H1 (cell line): Measurements from ENCODE around the gene MTARC1. TPM values are rescaled to one million over a fixed set of nuclear protein-coding genes. Genes with fewer than 3 reads are reported as not detected.

Experiments
- BCL11A ChIP-seq, 2 experiments: IDR thresholded peaks; one replicate each; pipeline ENCODE4 v1.6.1; 2011; ENCODE audit warnings: low read depth in 2 of 2, low read length in 2 of 2, mild to moderate bottlenecking in 2 of 2
- MAFK ChIP-seq: IDR thresholded peaks from 2 replicates; pipeline ENCODE4 v1.6.1; 2012; ENCODE audit warnings: low read depth, mild to moderate bottlenecking, improper control_type of control experiment, low read length
- POLR2A ChIP-seq, 2 experiments: IDR thresholded peaks; 1 replicate in 1 of 2; 2 replicates in 1 of 2; pipeline ENCODE4 v1.6.1; 2011; ENCODE audit warnings: low read depth in 2 of 2, low read length in 2 of 2, mild to moderate bottlenecking in 2 of 2; ENCODE audit errors: control extremely low read depth in 1 of 2
- SIRT6 ChIP-seq: IDR thresholded peaks from one replicate; pipeline ENCODE4 v1.7.1; 2012; ENCODE audit warnings: low read length, inconsistent platforms
- SP4 ChIP-seq: IDR thresholded peaks from 2 replicates; pipeline ENCODE4 v1.6.1; 2012; ENCODE audit warnings: low read length, inconsistent platforms
- SRF ChIP-seq: IDR thresholded peaks from 2 replicates; pipeline ENCODE4 v1.6.1; 2011; ENCODE audit warnings: mild to moderate bottlenecking, low read depth, low read length, moderate library complexity
- TEAD4 ChIP-seq: IDR thresholded peaks from 2 replicates; pipeline ENCODE4 v1.6.1; 2012; ENCODE audit warnings: low read depth, low read length, inconsistent platforms, mixed read lengths
- ZNF274 ChIP-seq: IDR thresholded peaks from 2 replicates; pipeline ENCODE4 v1.7.0; 2012; ENCODE audit warnings: low read length, borderline replicate concordance; ENCODE audit errors: extremely low read depth
- polyA plus RNA-seq, 7 experiments: library from polyadenylated mRNA; depleted of rRNA in 3 of 7; stranded (reverse) in 5 of 7; unstranded in 2 of 7; fragments of >200 nt in 5 of 7; fragments of 200-250 nt in 2 of 7; gene quantifications; 1 replicate in 5 of 7; 2 replicates in 1 of 7; 4 replicates in 1 of 7; pipeline versions ENCODE4 v1.2.1 to v1.2.3, GENCODE V29; 2011 to 2013; ENCODE audit warnings: missing spikeins in 2 of 7, mixed read lengths in 2 of 7
- total RNA-seq: library from RNA; stranded (reverse); fragmentation: NEBNext Ultra II Directional; extraction: Animal tissue kit (Norgen Biotek cat#: 25700); gene quantifications from 2 replicates; pipeline ENCODE4 v1.2.1, GENCODE V29; 2021
- TF ChIP-seq, protein P1 (sequence below): fragments of 300-600 bp; sonication (generic); IDR thresholded peaks from 2 replicates; pipeline ENCODE4 v1.7.1; 2012; ENCODE audit warnings: low read length, moderate library complexity, mild to moderate bottlenecking, inconsistent platforms; ENCODE audit not compliant: insufficient replicate concordance
- TF ChIP-seq, protein P2 (sequence below): IDR thresholded peaks from 2 replicates; pipeline ENCODE4 v1.6.1; 2011; ENCODE audit warnings: low read depth, mild to moderate bottlenecking, low read length; ENCODE audit not compliant: insufficient read depth
- TF ChIP-seq, protein P3 (sequence below): IDR thresholded peaks from 2 replicates; pipeline ENCODE4 v1.6.1; 2012; ENCODE audit warnings: low read length, inconsistent platforms

Gene MTARC1
- total and polyA plus RNA-seq, 2 of the 8 experiments (the other 6 are each of a cell fraction or from before 2014, with no cell fraction given) = 17.2 to 46.2 TPM

DNA sequence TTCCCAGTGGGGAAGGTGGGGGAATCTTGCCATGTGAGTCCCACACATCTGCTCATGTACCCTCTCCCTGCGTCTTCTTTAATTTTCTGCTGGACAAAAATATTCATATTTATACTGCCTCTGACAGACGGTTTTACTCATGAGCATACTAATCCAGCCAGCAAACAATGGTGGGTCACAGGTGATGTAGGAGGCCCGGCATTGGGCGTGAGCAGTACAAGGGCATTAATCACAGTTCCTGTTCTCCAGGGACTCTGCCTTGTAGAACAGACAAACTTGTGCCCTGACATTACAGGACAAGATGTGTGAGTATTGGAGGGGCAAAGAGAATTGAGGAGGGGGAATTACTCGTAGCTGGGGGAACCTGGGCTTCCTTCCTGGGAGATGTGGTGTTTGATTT is 25.0 kb downstream of the MTARC1 start (continued):
- TF ChIP-seq, protein P1, sequence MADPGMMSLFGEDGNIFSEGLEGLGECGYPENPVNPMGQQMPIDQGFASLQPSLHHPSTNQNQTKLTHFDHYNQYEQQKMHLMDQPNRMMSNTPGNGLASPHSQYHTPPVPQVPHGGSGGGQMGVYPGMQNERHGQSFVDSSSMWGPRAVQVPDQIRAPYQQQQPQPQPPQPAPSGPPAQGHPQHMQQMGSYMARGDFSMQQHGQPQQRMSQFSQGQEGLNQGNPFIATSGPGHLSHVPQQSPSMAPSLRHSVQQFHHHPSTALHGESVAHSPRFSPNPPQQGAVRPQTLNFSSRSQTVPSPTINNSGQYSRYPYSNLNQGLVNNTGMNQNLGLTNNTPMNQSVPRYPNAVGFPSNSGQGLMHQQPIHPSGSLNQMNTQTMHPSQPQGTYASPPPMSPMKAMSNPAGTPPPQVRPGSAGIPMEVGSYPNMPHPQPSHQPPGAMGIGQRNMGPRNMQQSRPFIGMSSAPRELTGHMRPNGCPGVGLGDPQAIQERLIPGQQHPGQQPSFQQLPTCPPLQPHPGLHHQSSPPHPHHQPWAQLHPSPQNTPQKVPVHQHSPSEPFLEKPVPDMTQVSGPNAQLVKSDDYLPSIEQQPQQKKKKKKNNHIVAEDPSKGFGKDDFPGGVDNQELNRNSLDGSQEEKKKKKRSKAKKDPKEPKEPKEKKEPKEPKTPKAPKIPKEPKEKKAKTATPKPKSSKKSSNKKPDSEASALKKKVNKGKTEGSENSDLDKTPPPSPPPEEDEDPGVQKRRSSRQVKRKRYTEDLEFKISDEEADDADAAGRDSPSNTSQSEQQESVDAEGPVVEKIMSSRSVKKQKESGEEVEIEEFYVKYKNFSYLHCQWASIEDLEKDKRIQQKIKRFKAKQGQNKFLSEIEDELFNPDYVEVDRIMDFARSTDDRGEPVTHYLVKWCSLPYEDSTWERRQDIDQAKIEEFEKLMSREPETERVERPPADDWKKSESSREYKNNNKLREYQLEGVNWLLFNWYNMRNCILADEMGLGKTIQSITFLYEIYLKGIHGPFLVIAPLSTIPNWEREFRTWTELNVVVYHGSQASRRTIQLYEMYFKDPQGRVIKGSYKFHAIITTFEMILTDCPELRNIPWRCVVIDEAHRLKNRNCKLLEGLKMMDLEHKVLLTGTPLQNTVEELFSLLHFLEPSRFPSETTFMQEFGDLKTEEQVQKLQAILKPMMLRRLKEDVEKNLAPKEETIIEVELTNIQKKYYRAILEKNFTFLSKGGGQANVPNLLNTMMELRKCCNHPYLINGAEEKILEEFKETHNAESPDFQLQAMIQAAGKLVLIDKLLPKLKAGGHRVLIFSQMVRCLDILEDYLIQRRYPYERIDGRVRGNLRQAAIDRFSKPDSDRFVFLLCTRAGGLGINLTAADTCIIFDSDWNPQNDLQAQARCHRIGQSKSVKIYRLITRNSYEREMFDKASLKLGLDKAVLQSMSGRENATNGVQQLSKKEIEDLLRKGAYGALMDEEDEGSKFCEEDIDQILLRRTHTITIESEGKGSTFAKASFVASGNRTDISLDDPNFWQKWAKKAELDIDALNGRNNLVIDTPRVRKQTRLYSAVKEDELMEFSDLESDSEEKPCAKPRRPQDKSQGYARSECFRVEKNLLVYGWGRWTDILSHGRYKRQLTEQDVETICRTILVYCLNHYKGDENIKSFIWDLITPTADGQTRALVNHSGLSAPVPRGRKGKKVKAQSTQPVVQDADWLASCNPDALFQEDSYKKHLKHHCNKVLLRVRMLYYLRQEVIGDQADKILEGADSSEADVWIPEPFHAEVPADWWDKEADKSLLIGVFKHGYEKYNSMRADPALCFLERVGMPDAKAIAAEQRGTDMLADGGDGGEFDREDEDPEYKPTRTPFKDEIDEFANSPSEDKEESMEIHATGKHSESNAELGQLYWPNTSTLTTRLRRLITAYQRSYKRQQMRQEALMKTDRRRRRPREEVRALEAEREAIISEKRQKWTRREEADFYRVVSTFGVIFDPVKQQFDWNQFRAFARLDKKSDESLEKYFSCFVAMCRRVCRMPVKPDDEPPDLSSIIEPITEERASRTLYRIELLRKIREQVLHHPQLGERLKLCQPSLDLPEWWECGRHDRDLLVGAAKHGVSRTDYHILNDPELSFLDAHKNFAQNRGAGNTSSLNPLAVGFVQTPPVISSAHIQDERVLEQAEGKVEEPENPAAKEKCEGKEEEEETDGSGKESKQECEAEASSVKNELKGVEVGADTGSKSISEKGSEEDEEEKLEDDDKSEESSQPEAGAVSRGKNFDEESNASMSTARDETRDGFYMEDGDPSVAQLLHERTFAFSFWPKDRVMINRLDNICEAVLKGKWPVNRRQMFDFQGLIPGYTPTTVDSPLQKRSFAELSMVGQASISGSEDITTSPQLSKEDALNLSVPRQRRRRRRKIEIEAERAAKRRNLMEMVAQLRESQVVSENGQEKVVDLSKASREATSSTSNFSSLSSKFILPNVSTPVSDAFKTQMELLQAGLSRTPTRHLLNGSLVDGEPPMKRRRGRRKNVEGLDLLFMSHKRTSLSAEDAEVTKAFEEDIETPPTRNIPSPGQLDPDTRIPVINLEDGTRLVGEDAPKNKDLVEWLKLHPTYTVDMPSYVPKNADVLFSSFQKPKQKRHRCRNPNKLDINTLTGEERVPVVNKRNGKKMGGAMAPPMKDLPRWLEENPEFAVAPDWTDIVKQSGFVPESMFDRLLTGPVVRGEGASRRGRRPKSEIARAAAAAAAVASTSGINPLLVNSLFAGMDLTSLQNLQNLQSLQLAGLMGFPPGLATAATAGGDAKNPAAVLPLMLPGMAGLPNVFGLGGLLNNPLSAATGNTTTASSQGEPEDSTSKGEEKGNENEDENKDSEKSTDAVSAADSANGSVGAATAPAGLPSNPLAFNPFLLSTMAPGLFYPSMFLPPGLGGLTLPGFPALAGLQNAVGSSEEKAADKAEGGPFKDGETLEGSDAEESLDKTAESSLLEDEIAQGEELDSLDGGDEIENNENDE = no peak
- TF ChIP-seq SP4 = no peak
- TF ChIP-seq POLR2A (IDR thresholded peaks at IDR 0.05; ENCODE audit: control extremely low read depth in 1 of 2, low read depth in 2 of 2, low read length in 2 of 2) = no peak
- no peak for TF ChIP-seq SRF
- TF ChIP-seq, protein P2, sequence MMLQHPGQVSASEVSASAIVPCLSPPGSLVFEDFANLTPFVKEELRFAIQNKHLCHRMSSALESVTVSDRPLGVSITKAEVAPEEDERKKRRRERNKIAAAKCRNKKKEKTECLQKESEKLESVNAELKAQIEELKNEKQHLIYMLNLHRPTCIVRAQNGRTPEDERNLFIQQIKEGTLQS = no peak
- TF ChIP-seq, protein P3, sequence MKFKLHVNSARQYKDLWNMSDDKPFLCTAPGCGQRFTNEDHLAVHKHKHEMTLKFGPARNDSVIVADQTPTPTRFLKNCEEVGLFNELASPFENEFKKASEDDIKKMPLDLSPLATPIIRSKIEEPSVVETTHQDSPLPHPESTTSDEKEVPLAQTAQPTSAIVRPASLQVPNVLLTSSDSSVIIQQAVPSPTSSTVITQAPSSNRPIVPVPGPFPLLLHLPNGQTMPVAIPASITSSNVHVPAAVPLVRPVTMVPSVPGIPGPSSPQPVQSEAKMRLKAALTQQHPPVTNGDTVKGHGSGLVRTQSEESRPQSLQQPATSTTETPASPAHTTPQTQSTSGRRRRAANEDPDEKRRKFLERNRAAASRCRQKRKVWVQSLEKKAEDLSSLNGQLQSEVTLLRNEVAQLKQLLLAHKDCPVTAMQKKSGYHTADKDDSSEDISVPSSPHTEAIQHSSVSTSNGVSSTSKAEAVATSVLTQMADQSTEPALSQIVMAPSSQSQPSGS = no peak
- no peak for TF ChIP-seq ZNF274
- TF ChIP-seq TEAD4 = no peak
- TF ChIP-seq SIRT6 = no peak
- TF ChIP-seq BCL11A (IDR thresholded peaks at IDR 0.05; ENCODE audit: low read depth in 2 of 2, low read length in 2 of 2) = no peak
- TF ChIP-seq MAFK = no peak
